Measurements from ENCODE around the gene TSR2.

TSR2 gene, protein sequence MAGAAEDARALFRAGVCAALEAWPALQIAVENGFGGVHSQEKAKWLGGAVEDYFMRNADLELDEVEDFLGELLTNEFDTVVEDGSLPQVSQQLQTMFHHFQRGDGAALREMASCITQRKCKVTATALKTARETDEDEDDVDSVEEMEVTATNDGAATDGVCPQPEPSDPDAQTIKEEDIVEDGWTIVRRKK

DNA sequence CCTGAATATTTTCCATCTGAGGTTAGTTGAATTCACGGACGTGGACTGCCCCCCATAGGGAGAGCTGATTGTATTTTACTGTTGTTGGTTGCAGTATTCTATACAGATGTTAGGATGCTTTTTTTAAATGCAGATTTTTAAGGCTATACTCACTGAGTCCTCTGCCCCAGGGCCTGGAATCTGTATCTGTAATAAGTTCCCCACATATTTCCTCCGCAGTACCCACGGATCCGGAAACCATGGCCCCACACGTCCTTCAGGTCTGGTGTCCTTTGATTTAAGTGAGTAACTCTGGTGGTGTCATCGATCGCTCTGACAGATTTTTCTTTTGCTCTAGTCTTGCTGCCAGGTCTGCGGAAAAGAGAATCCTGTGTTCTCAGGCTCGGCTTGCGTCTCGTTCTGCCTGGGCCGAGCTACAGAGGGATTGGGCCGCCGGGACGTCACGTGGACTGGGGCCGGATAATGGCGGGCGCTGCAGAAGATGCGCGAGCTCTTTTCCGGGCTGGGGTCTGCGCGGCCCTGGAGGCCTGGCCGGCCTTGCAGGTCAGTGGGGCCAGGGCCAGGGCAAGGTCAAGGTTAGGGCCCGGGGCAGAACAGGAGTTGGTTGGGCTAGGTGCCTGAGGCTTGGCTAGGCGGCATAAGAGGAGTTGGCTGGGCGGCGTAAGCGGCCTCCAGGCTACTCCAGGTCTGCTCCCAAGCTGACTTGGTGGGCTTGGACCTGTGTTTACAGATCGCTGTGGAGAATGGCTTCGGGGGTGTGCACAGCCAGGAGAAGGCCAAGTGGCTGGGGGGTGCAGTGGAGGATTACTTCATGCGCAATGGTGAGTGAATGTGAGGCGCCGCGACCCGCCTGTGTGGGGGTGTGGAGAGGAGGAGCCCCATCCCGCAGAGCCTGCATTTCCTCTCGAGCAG lies at the start of gene TSR2:
Gene TSR2 (plus strand): TSS at position 445 of the 912 bp plus-strand sequence. CDS start 18 bp downstream, at position 463.
- peak; percentile 67 for DNase-seq

GRCh38 chrX:54397113-54397512 lies 43.1 kb upstream of the TSR2 start:
- DNase-seq = no peak

DNA sequence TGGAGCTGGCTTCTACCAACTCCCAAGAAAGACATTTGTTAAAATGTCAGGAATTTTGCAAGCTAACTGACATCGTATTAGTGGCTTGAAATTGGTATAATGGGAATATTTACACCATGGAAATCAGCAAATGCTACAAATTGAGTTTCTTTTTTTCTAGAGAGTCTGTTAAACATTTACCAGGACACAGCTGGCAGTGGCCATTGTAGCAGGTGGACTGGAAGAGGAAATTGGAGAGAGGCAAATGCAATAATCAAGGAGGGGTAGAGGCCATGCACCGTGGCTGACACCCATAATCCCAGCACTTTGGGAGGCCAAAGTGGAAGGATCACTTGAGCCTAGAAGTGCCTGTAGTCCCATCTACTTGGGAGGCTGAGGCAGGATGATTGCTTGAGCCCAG lies 32.9 kb upstream of the TSR2 start:
- DNase-seq = no peak

GRCh38 chrX:54411732-54412131 lies 28.5 kb upstream of the TSR2 start:
- no peak for DNase-seq

DNA sequence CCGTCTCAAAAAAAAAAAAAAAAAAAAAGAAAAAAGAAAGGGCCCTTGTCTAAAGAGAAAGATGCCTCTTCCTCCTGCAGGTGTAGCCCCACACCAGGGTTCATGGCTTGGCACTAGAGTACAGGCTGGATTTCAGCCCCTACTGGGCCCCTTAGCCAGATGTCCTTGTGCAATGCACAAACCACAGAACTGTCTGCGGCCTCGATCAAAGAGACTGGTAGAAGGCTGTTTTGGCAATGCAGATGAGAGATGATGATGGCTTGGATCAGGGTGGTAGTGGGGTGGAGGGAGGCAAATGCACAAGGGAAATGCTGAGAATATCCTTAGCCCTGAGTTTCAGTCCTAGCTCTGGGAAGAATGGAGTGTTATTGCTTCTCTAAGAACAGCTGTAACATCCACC lies 26.5 kb upstream of the TSR2 start:
- no peak for DNase-seq

DNA sequence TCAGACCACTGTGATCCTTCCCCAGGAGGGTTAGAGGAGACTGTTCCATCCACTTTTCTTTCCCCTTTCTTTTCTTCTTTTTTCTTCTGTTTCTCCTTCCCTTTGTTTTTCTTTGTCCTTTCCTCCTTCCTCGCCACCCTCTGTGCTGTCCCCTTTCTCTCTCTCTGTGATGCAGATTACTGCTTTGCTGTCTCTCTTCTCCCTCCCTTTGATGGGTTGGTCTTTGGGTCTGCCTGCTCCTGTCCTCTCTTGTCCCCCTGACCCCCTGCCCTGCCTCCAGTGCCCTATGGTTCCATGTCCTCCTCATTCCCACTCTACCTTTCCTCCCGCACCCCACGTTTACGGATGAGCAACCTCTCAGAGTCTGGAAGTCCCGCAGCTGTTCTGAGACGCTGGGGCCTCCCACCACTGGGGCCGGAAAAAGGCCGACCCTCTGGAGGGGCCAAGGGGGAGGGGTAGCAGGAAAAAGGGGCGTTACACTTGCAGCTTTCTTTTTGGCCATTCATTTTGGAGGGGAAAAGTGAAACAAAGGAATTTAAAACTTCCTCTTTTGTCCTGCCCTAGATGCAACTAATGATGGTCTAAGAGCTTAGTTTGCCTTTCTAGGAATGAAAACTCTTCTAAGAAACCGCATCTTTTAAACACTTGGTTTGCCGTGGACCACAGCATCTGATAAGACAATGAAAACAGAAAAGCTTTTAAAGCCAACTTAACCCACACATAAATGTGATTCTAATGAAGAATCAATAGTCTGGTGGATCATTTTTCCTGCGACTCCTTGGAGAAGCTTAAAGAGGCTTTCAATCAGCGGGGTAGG lies 24.5 kb upstream of the TSR2 start:
- DNase-seq = no peak

- no peak for DNase-seq
Measured at GRCh38 chrX:54416965-54417364, 23.2 kb upstream of the TSR2 start.

GRCh38 chrX:54419559-54420302 lies 20.5 kb upstream of the TSR2 start:
- DNase-seq = no peak

DNA sequence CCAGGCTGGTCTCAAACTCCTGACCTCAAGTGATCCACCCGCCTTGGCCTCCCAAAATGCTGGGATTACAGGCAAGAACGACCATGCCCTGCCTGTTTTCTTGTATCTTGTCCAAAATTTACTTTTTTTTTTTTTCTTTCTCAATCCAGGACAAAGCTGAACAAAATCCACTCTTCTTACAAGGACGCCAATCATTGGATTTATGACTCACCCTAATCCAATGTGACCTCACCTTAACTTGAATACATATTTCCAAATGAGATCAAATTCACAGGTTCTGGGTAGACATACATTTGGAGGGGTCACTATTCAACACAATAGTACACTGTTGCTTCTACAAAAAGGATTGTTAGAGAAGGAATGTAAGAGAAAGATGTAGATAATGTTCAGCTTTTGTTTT lies 18.0 kb upstream of the TSR2 start:
- no peak for DNase-seq

DNA sequence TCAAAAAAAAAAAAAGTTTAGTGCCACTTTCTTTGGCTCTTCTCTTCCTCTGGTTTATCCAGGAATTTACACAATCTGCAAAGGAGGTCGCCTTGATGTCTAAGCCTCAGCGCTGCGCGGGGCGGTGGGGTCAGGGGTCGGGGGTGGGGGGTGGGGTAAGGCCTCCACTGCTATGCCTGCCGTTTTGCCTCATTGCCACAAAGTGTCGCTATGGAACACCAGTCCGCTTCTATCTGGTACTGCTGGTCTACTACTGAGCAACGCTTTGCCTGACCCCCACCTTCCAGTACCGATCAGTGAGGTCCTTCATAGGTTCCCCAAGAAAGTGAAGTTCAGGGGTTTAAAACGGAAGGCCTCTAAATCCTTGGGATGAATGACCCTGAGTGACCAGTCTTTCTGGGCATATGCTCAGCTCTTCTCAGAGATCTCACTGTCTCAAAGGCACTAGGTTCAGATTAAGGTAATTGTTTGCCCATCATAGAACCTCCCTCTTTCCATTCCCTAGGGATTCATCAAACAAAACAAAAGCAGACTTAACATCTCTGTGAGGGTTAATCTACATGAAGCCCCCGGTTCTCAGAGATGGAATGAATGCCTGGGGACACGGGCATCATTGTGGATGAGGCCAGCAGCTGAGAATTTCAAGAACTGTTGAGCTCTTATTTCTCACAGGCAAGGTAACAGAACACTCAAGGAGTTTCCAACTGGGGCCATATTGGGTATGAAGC lies 16.9 kb upstream of the TSR2 start:
- no peak for DNase-seq

DNA sequence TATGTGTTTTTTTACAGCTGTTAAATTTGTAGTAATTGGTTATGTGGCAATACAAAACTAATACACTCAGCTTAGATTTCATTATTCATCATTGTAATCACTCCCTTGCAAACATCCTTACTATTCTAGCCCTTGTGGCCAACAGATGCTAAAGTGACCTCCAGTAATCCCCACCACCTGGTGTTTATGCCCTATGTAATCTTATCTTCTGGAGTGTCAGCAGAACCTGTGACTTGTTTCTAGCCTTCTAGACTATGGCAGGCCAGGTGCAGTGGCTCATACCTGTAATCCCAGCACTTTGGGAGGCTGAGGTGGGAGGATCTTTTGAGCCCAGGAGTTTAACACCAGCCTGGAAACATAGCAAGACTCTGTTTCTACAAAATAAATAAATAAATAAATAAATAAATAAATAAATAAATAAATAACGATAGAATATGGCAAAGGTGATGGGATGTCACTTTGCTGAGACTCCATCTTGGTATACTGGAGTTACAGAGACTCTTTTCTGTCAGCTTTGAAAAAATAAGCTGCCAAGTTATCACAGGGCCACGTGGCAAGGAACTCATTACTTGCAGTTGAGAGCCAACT lies 12.3 kb upstream of the TSR2 start:
- no peak for DNase-seq

- DNase-seq = no peak
Measured at GRCh38 chrX:54430519-54430918, 9.7 kb upstream of the TSR2 start.

- DNase-seq = no peak
Measured at GRCh38 chrX:54435121-54435520, 5.1 kb upstream of the TSR2 start.

- no peak for DNase-seq
Measured at GRCh38 chrX:54442790-54443189, 2.6 kb downstream of the TSR2 start.

- DNase-seq = no peak
Measured at GRCh38 chrX:54444752-54445151, 4.5 kb downstream of the TSR2 start.

GRCh38 chrX:54446084-54446483 lies 5.9 kb downstream of the TSR2 start:
- no peak for DNase-seq

GRCh38 chrX:54447461-54447860 lies 7.3 kb downstream of the TSR2 start:
- no peak for DNase-seq

DNA sequence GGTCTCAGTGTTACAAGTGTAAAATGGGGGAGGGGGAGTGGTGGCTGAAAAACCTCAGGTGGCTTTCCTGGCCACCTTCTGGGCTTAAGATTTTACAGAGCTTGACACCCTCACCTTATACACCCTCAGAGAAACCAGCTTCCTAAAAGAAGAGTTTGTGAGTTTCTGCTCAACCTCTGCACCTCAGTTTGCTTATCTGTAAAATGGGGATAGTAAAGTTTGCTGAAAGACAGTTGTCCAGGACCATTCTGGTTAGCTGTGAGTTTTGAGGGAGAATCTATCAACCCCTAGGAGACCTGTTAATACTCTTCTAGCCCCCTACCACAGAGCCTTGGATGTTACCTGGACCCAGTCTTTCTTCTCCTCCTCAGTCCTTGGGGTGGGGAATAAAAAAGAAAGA lies 9.7 kb downstream of the TSR2 start:
- no peak for DNase-seq

- DNase-seq = no peak
Measured at GRCh38 chrX:54452920-54453319, 12.7 kb downstream of the TSR2 start.

- no peak for DNase-seq
Measured at GRCh38 chrX:54470054-54470760, 30.0 kb downstream of the TSR2 start.

Data from NK-92 treated with Interleukin-12 subunit alpha and Interleukin-12 subunit beta, amount 100 ng/mL, for 24 hours (cell line).